MM.1S (cell line): ENCODE results near the gene DTNB.

Experiments
- DNase-seq: peaks from one replicate; pipeline ENCODE4 v3.0.0-alpha.2; 2015
- H2AFZ ChIP-seq: fragments of 300-600 bp; sonication (generic); 2 replicates; pipeline ENCODE4 v1.6.0; 2016; ENCODE audit warnings: antibody characterized with exemption, low read length
- H3F3A ChIP-seq: fragments of 300-600 bp; sonication (generic); 2 replicates; pipeline ENCODE4 v1.6.1; 2016; ENCODE audit warnings: mild to moderate bottlenecking, antibody characterized with exemption, low read length, moderate library complexity, mixed read lengths; ENCODE audit not compliant: insufficient read depth
- H3K27ac ChIP-seq: fragments of 300-600 bp; sonication (generic); 2 replicates; pipeline ENCODE4 v1.5.1; 2016; ENCODE audit warnings: mild to moderate bottlenecking, low read length
- H3K27me3 ChIP-seq: fragments of 300-600 bp; sonication (generic); replicated peaks from 2 replicates; pipeline ENCODE4 v1.6.0; 2016; ENCODE audit warnings: low read length; ENCODE audit not compliant: insufficient read depth
- H3K36me3 ChIP-seq: fragments of 300-600 bp; sonication (generic); replicated peaks from 2 replicates; pipeline ENCODE4 v1.6.1; 2016; ENCODE audit warnings: mild to moderate bottlenecking, low read length, mixed read lengths; ENCODE audit not compliant: insufficient read depth
- H3K4me1 ChIP-seq: fragments of 300-600 bp; sonication (generic); 2 replicates; pipeline ENCODE4 v1.6.1; 2016; ENCODE audit warnings: low read length, mixed read lengths
- H3K4me2 ChIP-seq: fragments of 300-600 bp; sonication (generic); 2 replicates; pipeline ENCODE4 v1.6.0; 2016; ENCODE audit warnings: low read depth, low read length
- H3K4me3 ChIP-seq: fragments of 300-600 bp; sonication (generic); 2 replicates; pipeline ENCODE4 v1.5.1; 2016; ENCODE audit warnings: low read length, mixed read lengths
- H3K79me2 ChIP-seq: fragments of 300-600 bp; sonication (generic); 2 replicates; pipeline ENCODE4 v1.6.1; 2016; ENCODE audit warnings: mixed run types, low read length, mixed read lengths
- H3K9ac ChIP-seq: fragments of 300-600 bp; sonication (generic); 2 replicates; pipeline ENCODE4 v1.6.1; 2016; ENCODE audit warnings: low read length, mixed read lengths
- H3K9me2 ChIP-seq: fragments of 300-600 bp; sonication (generic); replicated peaks from 2 replicates; pipeline ENCODE4 v1.6.1; 2016; ENCODE audit warnings: mild to moderate bottlenecking, low read length, mixed read lengths; ENCODE audit not compliant: insufficient read depth
- H3K9me3 ChIP-seq: fragments of 300-600 bp; sonication (generic); replicated peaks from 2 replicates; pipeline ENCODE4 v1.6.1; 2016; ENCODE audit warnings: mild to moderate bottlenecking, low read length, mixed read lengths; ENCODE audit not compliant: insufficient read depth
- H4K20me1 ChIP-seq: fragments of 300-600 bp; sonication (generic); 2 replicates; pipeline ENCODE4 v1.6.1; 2016; ENCODE audit warnings: mild to moderate bottlenecking, low read length, moderate library complexity, mixed read lengths; ENCODE audit not compliant: insufficient read depth
- EZH2 ChIP-seq: fragments of 300-600 bp; sonication (generic); optimal IDR thresholded peaks from 2 replicates; pipeline ENCODE3; 2017; ENCODE audit warnings: low read depth, mild to moderate bottlenecking, antibody characterized with exemption, low read length, mixed read lengths
- EZH2phosphoT487 ChIP-seq: fragments of 300-600 bp; sonication (generic); IDR thresholded peaks from 2 replicates; pipeline ENCODE4 v1.6.1; 2018; ENCODE audit warnings: antibody characterized with exemption, low read length
- TF ChIP-seq, protein P1 (sequence below): fragments of 300-600 bp; sonication (generic); IDR thresholded peaks from 2 replicates; pipeline ENCODE4 v1.5.1; 2016; ENCODE audit warnings: antibody characterized with exemption, low read length, mixed read lengths

DTNB gene

DNA sequence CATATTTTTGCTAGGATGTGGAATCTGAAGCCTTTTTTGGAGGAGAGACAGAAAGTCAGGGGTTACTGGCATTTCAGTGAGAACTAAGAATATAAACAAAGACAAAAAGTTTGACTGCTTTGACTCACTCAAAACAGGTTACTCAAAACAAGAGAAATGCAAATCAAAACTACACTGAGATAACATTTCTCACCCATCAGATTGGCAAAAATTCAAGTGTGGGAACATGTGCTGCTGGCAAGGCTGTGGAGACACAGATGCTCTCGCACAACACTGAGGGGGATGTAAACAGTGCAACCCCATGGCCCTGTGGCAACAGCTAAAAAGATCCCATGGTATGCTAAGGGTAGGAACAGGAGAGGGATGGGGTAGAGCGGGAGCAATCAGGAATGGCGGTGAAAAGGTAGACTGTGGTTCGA, 86.6 kb downstream of the DTNB start:
- H3K36me3 ChIP-seq: no peaks in the 10 kb centered on the region
- no peak overlapping the region for H3K9ac ChIP-seq
- no peaks in the 10 kb centered on the region for H3K9me3 ChIP-seq
- no peak overlapping the region for H3K27ac ChIP-seq
- H2AFZ ChIP-seq: no peak overlapping the region
- H4K20me1 ChIP-seq: no peaks in the 10 kb centered on the region
- no peaks in the 10 kb centered on the region for H3K79me2 ChIP-seq
- H3K4me2 ChIP-seq: no peak overlapping the region
- no peaks in the 10 kb centered on the region for H3K27me3 ChIP-seq
- TF ChIP-seq, protein P1, sequence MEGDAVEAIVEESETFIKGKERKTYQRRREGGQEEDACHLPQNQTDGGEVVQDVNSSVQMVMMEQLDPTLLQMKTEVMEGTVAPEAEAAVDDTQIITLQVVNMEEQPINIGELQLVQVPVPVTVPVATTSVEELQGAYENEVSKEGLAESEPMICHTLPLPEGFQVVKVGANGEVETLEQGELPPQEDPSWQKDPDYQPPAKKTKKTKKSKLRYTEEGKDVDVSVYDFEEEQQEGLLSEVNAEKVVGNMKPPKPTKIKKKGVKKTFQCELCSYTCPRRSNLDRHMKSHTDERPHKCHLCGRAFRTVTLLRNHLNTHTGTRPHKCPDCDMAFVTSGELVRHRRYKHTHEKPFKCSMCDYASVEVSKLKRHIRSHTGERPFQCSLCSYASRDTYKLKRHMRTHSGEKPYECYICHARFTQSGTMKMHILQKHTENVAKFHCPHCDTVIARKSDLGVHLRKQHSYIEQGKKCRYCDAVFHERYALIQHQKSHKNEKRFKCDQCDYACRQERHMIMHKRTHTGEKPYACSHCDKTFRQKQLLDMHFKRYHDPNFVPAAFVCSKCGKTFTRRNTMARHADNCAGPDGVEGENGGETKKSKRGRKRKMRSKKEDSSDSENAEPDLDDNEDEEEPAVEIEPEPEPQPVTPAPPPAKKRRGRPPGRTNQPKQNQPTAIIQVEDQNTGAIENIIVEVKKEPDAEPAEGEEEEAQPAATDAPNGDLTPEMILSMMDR: no peak
- no peak for TF ChIP-seq EZH2
- TF ChIP-seq EZH2phosphoT487: no peak
- no peaks in the 10 kb centered on the region for H3F3A ChIP-seq
- H3K4me3 ChIP-seq: no peak overlapping the region
- no peaks in the 10 kb centered on the region for H3K4me1 ChIP-seq
- DNase-seq: no peak
- H3K9me2 ChIP-seq: no peaks in the 10 kb centered on the region

DNA sequence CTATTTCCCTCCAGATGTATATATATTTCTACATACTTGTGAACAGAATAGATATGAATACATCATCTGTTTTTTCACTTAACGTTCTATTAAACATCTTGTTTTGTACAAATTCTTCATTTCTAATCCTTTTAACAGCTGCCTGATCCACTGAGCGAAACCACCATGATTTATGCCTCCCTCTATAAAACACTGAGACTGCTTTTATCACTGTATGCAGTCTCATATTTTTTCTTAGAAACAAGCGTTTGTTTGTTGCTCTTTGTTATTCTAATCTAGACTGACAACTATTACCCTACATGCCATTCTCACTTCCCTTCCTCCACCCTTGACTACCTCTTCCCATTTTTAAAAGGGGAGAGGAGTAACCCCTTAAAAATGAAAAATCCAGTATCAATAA, 88.2 kb downstream of the DTNB start:
- Histone ChIP-seq H3K9me2 (no peaks in the 10 kb centered on the region), H3F3A (no peaks in the 10 kb centered on the region), H3K79me2 (no peaks in the 10 kb centered on the region), H3K4me2 (no peak overlapping the region), H3K9ac (no peak overlapping the region), H3K27ac (no peak overlapping the region), H3K4me3 (no peak overlapping the region), H3K36me3 (no peaks in the 10 kb centered on the region), H4K20me1 (no peaks in the 10 kb centered on the region), H3K4me1 (no peaks in the 10 kb centered on the region), H3K9me3 (no peaks in the 10 kb centered on the region), H3K27me3 (no peaks in the 10 kb centered on the region), H2AFZ (no peak overlapping the region)
- DNase-seq: no peak
- TF ChIP-seq, protein P1: no peak
- no peak for TF ChIP-seq EZH2

DNA sequence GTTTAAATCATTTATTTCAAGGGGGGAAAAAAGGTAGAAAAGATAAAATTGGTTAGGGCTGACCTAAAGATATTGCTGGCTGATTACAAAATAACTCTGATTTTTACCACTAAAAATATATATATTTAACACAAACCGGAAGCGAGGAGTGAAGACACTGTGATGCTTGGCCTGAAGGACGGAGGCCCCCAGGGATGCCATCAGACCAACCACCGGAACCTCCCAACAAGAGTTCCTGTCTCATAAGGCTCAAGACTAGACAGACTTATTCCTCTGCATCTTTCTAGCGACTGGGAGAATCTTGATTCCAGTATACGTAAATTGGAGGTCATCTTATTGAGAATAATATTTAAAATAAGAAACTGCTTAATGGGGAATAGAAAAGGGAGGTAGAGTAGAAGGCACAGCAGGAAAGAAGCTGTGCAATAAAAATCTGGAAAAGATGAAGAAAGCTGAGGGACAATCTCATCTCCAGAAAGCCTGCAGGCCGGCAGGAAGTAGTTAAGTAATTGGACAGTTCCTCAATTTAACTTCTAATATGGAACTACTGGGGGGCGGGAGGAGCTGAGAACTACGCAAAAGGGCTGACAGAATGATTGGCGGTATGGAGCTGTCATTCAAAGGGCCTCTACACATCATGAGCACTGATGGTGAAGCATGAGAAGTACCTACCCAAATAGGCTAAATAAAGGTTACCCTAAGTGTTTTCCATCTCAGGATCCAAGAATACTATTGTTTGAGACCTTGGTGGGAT, 91.1 kb downstream of the DTNB start:
- H3K4me1 ChIP-seq: no peaks in the 10 kb centered on the region
- no peaks in the 10 kb centered on the region for H3K9me2 ChIP-seq
- H3K79me2 ChIP-seq: no peaks in the 10 kb centered on the region
- DNase-seq: no peak
- H3K9ac ChIP-seq: no peak overlapping the region
- H3K27ac ChIP-seq: no peak overlapping the region
- no peaks in the 10 kb centered on the region for H4K20me1 ChIP-seq
- H3K27me3 ChIP-seq: no peaks in the 10 kb centered on the region
- TF ChIP-seq EZH2phosphoT487 (no peak), EZH2 (no peak)
- TF ChIP-seq, protein P1: no peak
- no peaks in the 10 kb centered on the region for H3F3A ChIP-seq
- no peak overlapping the region for H3K4me3 ChIP-seq
- H3K36me3 ChIP-seq: no peaks in the 10 kb centered on the region
- no peak overlapping the region for H2AFZ ChIP-seq
- no peak overlapping the region for H3K4me2 ChIP-seq
- no peaks in the 10 kb centered on the region for H3K9me3 ChIP-seq
